GM23248 (cell line): ENCODE results near the gene APOC3.

Experiments used
- EZH2 ChIP-seq: fragments of 200-600 bp; sonication (generic); IDR thresholded peaks from 2 replicates; pipeline ENCODE4 v1.6.1; 2018; ENCODE audit warnings: antibody characterized with exemption, mild to moderate bottlenecking; ENCODE audit not compliant: insufficient read depth, poor library complexity, severe bottlenecking
- EZH2phosphoT487 ChIP-seq: fragments of 200-600 bp; sonication (generic); IDR thresholded peaks from 2 replicates; pipeline ENCODE4 v1.6.1; 2018; ENCODE audit warnings: antibody characterized with exemption, moderate library complexity, mild to moderate bottlenecking, low read depth; ENCODE audit not compliant: insufficient read depth

- TF ChIP-seq EZH2: no peak
- no peak for TF ChIP-seq EZH2phosphoT487
These were observed 36.6 kb upstream of the APOC3 start for GRCh38 chr11:116792869-116793771.
